GM12891 (cell line): Measurements from ENCODE around the gene TLCD3B.

ENCODE experiments used
- PAX5 ChIP-seq: IDR thresholded peaks from 2 replicates; pipeline ENCODE4 v1.6.1; 2011; ENCODE audit warnings: low read length, moderate library complexity, mild to moderate bottlenecking; ENCODE audit not compliant: insufficient read depth, severe bottlenecking
- POLR2A ChIP-seq: IDR thresholded peaks from 2 replicates; pipeline ENCODE4 v1.6.1; 2011; ENCODE audit warnings: low read depth, low read length, control low read depth
- POLR2AphosphoS5 ChIP-seq: IDR thresholded peaks from 2 replicates; pipeline ENCODE4 v1.6.1; 2011; ENCODE audit warnings: low read depth, low read length, control low read depth
- SPI1 ChIP-seq: IDR thresholded peaks from 2 replicates; pipeline ENCODE4 v1.6.1; 2011; ENCODE audit warnings: low read depth, low read length, control low read depth
- TAF1 ChIP-seq: IDR thresholded peaks from 2 replicates; pipeline ENCODE4 v1.6.1; 2011; ENCODE audit warnings: low read depth, low read length, control low read depth

DNA sequence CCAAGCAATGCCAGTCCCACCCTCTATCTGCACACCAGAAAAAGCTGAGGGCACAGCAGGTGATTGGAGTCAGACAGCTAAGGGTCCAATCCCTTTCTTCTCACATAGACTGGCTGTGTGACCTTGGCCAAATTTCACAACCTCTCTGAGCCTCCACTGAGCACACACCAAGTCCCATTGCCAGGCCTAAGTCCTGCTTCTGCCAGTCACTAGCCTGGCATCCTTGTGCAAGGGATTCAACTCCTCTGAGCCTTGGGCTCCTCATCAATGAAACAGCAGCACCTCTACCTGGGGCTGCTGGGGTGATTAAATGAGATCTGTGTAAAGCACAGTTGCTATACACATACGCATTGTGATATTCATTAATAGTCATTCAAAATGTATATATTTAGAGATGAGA, 15.5 kb upstream of the TLCD3B start:
- no peak for TF ChIP-seq POLR2AphosphoS5
- TF ChIP-seq POLR2A = no peak
- TF ChIP-seq PAX5 = no peak
- TF ChIP-seq TAF1 = no peak
- no peak for TF ChIP-seq SPI1
